Esophagus (tissue), 2 donors: ENCODE data around the gene GPM6B. TPM values are rescaled to one million over a fixed set of nuclear protein-coding genes. Genes with fewer than 3 reads are reported as not detected.

Source experiments
- H3K27ac ChIP-seq, 2 donors: one replicate each; pipeline ENCODE4 v1.5.1; 2013; ENCODE audit warnings: low read depth in 2 of 2, mild to moderate bottlenecking in 2 of 2, inconsistent platforms in 1 of 2, low read length in 1 of 2, moderate library complexity in 1 of 2
- H3K27me3 ChIP-seq, 2 donors: one replicate each; pipeline ENCODE4 v1.6.1; 2013; ENCODE audit warnings: low read length in 2 of 2, control low read depth in 1 of 2, mild to moderate bottlenecking in 1 of 2; ENCODE audit not compliant: insufficient read depth in 2 of 2, control insufficient read depth in 1 of 2
- H3K36me3 ChIP-seq, 2 donors: one replicate each; pipeline ENCODE4 v1.6.1; 2013; ENCODE audit warnings: low read length in 1 of 2; ENCODE audit not compliant: control insufficient read depth in 2 of 2, insufficient read depth in 2 of 2
- H3K4me1 ChIP-seq, 2 donors: one replicate each; pipeline ENCODE4 v1.6.1; 2013; ENCODE audit warnings: low read length in 1 of 2; ENCODE audit not compliant: control insufficient read depth in 2 of 2, insufficient read depth in 2 of 2
- H3K4me3 ChIP-seq, 2 donors: one replicate each; pipeline ENCODE4 v1.5.1; 2013; ENCODE audit warnings: low read length in 2 of 2, mild to moderate bottlenecking in 2 of 2, low read depth in 1 of 2, moderate library complexity in 1 of 2
- H3K9me3 ChIP-seq, 2 donors: one replicate each; pipeline ENCODE4 v1.6.1; 2013; ENCODE audit warnings: mild to moderate bottlenecking in 2 of 2, low read depth in 1 of 2, low read length in 1 of 2, moderate library complexity in 1 of 2; ENCODE audit not compliant: control insufficient read depth in 2 of 2, insufficient read depth in 1 of 2
- WGBS, 2 donors: extraction: QIAGEN DNeasy Blood & Tissue Kit; methylation state at CpG; one replicate each; pipeline ENCODE4 v1.1.7; 2013; 5-methylcytosine and 5-hydroxymethylcytosine counted together
- polyA plus RNA-seq, 2 donors: library from polyadenylated mRNA; stranded (reverse); fragments of 200-250 nt; gene quantifications; one replicate each; pipeline ENCODE4 v1.2.3, GENCODE V29; 2013
- donor health status: healthy with polysubstance abuse.
- donor health status: Bipolar disorder and iron deficiency.

Gene GPM6B, protein sequence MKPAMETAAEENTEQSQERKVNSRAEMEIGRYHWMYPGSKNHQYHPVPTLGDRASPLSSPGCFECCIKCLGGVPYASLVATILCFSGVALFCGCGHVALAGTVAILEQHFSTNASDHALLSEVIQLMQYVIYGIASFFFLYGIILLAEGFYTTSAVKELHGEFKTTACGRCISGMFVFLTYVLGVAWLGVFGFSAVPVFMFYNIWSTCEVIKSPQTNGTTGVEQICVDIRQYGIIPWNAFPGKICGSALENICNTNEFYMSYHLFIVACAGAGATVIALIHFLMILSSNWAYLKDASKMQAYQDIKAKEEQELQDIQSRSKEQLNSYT
- polyA plus RNA-seq = 1 to 10 TPM; 1.1 to 3.1 TPM

GRCh38 chrX:13816643-13817627 lies at the start of gene GPM6B:
Gene GPM6B, minus strand, starts transcription at chrX:13817093. Its CDS starts 189 bp downstream, at chrX:13816904.
- Histone ChIP-seq H3K4me3 (no peak within 1 kb of the TSS), H3K4me1 (no peaks in the 10 kb centered on the region), H3K36me3 (no peaks in the 10 kb centered on the region), H3K9me3 (no peaks in the 10 kb centered on the region), H3K27me3 (peaks cover 0 to 6% of the 10 kb centered on the region in 2 donors), H3K27ac (no peak within 1 kb of the TSS)
- 33 to 57% methylated on average over 19 of the region's 19 CpGs for WGBS, 2 donors

DNA sequence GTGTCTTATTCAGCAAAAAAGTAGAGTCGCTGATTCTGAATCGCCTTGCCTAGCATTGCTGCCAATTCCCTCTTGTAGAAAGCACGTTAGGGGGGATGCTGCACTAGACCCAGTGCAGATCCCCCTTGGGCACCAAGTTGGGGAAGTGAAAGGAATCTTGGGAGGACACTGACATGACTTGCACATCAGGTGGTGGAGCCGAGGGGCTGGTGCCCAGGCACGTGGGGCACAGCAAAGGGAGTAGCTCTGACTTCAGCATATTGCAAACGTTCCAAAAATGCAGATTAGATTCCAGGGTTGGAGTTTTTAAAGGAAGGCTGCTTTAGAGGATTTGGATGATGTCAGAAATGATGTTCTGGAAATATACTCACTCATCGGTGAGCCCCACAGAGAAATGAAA lies 47.4 kb upstream of the GPM6B start:
- no peak overlapping the region for H3K27ac ChIP-seq
- no peak overlapping the region for H3K4me3 ChIP-seq
- WGBS, 2 donors = 53 to 62% methylated on average over 7 of the region's 7 CpGs
- no peaks in the 10 kb centered on the region for H3K36me3 ChIP-seq
- H3K4me1 ChIP-seq = no peaks in the 10 kb centered on the region
- H3K9me3 ChIP-seq = no peaks in the 10 kb centered on the region
- H3K27me3 ChIP-seq = no peaks in the 10 kb centered on the region

DNA sequence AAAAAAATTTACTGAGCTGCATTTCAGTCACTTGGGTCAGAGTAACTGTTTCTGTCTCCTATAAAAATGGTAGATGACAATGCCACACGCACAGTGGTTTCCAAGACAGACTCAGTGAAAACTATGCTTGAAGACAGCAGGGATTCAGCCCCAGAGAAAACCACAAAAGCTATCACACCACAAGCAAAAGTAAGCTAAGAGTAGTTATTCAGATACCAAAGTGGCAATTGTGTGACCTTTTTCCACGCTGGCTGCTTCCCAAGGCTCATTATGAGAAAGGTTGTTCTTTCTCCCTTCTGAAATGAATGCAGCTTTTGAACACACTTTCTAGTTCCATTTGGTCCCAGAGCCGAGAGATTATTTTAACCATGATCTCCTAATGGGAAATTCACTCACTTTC lies 46.4 kb upstream of the GPM6B start:
- Histone ChIP-seq H3K27me3 (no peaks in the 10 kb centered on the region), H3K27ac (no peak overlapping the region), H3K9me3 (no peaks in the 10 kb centered on the region), H3K36me3 (no peaks in the 10 kb centered on the region), H3K4me3 (no peak overlapping the region), H3K4me1 (no peaks in the 10 kb centered on the region)
- 51 to 61% methylated on average over 3 of the region's 3 CpGs for WGBS, 2 donors

DNA sequence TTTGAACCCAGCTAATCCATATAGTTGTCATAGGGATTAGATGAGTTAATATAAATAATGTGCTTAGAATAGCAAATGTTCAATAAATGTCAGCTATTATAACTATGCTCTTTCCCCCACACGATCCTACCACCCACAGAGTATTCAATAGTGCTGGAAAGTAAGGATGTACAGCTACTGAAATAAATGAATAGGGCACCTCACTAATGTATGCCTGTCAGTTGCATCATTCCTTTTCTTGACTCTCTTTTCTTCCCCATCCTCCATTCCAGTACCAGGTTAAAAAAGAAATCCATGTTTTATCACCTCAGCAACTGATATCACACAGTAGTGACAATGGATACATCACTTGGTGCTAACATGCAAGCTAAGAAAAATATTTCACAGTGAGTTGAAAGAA lies 42.8 kb upstream of the GPM6B start:
- Histone ChIP-seq H3K4me3 (no peak overlapping the region), H3K4me1 (no peaks in the 10 kb centered on the region), H3K27ac (no peak overlapping the region), H3K36me3 (no peaks in the 10 kb centered on the region), H3K27me3 (no peaks in the 10 kb centered on the region), H3K9me3 (no peaks in the 10 kb centered on the region)
- 50 to 68% methylated on average over 1 of the region's 1 CpG for WGBS, 2 donors

DNA sequence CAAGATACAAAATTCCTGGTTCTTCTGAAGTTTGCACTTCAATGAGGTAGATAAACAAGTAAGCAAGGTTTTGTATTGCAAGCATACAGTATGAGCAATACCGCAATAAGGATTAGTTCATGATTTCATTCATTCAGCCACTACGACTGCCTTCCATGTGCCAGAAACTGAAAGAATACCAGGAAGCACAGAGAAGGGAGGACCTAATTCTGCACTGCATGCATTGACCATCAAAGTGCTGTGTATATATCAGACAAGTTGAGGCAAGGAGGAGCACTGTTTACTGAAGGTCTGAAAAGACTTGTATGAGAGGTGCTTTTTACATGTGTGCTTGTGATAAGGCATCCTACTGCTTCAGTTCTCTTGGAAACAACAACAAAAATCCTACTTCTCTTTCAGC lies 40.9 kb upstream of the GPM6B start:
- Histone ChIP-seq H3K27ac (no peak overlapping the region), H3K4me3 (no peak overlapping the region), H3K27me3 (no peaks in the 10 kb centered on the region), H3K4me1 (no peaks in the 10 kb centered on the region), H3K36me3 (no peaks in the 10 kb centered on the region), H3K9me3 (no peaks in the 10 kb centered on the region)
- 57 to 58% methylated on average over 2 of the region's 2 CpGs for WGBS, 2 donors

DNA sequence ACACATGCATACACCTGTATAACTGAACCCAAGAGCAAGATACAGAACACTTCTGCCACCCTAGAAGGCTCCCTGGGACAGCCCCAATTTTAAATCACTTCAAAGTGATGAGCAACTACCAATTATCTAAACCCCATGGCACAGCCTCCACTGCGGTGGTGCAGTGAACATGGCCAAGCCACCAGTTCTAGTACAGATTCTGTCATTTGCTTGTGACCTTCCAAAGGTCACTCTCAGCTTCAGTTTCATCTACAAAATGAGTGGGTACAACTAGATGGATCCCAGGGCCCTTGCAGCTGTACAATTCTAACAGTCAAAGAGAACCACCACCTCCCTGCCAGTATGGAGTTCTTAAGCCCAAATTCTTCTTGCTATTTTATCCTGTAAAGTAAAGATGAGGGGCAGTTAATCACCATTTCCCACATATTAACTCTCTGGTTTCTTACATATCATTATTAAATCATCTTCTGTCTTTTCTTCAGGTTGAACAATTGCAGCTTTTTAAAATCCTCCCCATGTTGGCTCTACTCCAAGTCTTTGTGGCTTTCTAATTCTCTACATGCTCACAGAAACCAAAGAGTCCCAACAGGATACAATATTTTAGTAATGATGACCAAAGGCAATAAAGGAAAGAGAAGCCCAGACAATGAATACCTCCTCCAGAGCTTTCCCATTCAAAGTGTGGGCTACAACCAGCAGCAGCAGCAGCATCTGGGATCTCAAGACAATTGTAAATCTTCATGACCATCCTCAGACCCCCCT lies 39.0 kb upstream of the GPM6B start:
- 70 to 87% methylated on average over 1 of the region's 1 CpG for WGBS, 2 donors
- H3K36me3 ChIP-seq = no peaks in the 10 kb centered on the region
- no peaks in the 10 kb centered on the region for H3K9me3 ChIP-seq
- no peaks in the 10 kb centered on the region for H3K4me1 ChIP-seq
- H3K27me3 ChIP-seq = no peaks in the 10 kb centered on the region
- H3K4me3 ChIP-seq = no peak overlapping the region
- H3K27ac ChIP-seq = no peak overlapping the region

DNA sequence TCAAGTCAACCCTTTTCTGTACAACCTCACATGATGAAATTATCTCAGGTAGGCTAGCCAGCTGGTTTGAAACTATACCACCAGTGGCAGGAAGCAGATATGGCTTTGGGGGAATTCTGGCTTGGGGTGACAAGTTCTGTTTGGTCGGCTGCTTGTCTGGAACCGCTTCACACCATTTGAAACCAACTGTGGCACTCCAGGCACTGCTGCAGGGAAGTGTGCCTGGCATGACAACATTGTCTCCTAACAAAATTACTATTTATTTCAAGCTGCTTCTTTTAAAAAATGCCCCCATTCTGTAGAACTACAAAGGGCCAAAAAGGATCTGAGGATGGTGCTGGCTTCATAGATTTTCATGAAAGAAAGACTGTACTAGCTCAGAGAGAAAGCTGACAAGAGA lies 37.1 kb upstream of the GPM6B start:
- Histone ChIP-seq H3K4me3 (no peak overlapping the region), H3K4me1 (no peaks in the 10 kb centered on the region), H3K9me3 (no peaks in the 10 kb centered on the region), H3K36me3 (no peaks in the 10 kb centered on the region), H3K27me3 (no peaks in the 10 kb centered on the region), H3K27ac (no peak overlapping the region)
- 70% methylated on average over 2 of the region's 2 CpGs for WGBS, 2 donors

DNA sequence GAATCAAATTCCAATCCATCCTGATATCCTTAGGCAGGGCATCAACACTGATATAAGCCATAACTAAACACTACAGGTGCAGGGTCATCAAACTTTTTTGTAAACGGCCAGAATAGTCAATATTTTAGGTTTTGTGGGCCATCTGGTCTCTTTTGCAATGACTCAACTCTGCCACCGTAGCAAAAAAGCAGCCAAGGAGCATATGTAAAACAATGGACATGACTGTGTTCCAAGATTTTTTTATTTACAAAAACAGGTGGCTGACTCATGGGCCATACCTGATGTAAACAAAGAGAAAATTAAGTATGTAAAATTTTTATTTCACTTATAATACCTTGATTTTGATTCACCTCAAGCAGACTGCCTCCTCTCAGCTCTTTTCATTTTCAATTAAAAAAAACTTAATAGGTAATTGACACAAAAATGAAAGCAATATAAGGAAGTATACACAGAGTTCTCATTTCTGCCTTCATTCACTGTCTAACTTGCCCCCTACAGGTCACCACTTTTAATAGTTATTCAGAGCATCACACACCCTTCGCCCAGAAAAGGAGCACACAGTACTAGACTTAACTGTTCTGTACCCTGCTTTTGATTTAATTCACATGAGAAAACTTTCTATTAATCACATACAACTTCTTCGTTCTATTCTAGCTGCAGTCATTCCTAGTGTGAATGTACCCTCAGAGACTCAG lies 35.3 kb upstream of the GPM6B start:
- Histone ChIP-seq H3K9me3 (no peaks in the 10 kb centered on the region), H3K27me3 (no peaks in the 10 kb centered on the region), H3K36me3 (no peaks in the 10 kb centered on the region), H3K27ac (no peak overlapping the region), H3K4me1 (no peaks in the 10 kb centered on the region), H3K4me3 (no peak overlapping the region)
- WGBS, 2 donors = 57 to 60% methylated on average over 4 of the region's 4 CpGs
